K562 (cell line): ENCODE measurements around the gene RTF1. TPM values are rescaled to one million over a fixed set of nuclear protein-coding genes. Genes with fewer than 3 reads are reported as not detected.
A peak's percentile ranks its signal among the peaks of the same experiment; 100 is the strongest.

Experiments
- ATAC-seq: fragments of 200-7000 bp; cut with Tn5 transposase; 3 replicates; pipeline ENCODE4 v1.9.1; 2020; ENCODE audit warnings: moderate library complexity
- BruUV-seq: library from RNA; stranded (reverse); fragments of 400-500 nt; replicated peaks from 2 replicates; lab custom pipeline; 2021; lab: Mats Ljungman, UMichigan
- CTCF ChIA-PET: fragments of 300-600 bp; formaldehyde crosslinking; extraction: SDS; loops from one replicate; lab custom pipeline; 2021; ENCODE audit warnings: low intra/inter-chr PET ratio; lab: Yijun Ruan, JAX
- POLR2A ChIA-PET: fragments of 300-600, 350-650 bp; sonication (Branson Sonifier 250); formaldehyde crosslinking; extraction: SDS; loops from one replicate; lab custom pipeline; 2021; ENCODE audit warnings: antibody characterized with exemption, inconsistent platforms; lab: Yijun Ruan, JAX
- DNase-seq, 4 experiments: peaks; one replicate each; pipeline versions ENCODE4 v3.0.0 to v3.0.0-alpha.2; 2011 to 2018; ENCODE audit warnings: low spot score in 3 of 4, mixed read lengths in 3 of 4; ENCODE audit errors: extremely low read depth in 1 of 4
- FAIRE-seq: peaks from 2 replicates; lab custom pipeline; 2011; peaks lifted over from hg19 to GRCh38; lab: Jason Lieb, UNC
- H2AFZ ChIP-seq: 2 replicates; pipeline ENCODE4 v1.6.0; 2011; ENCODE audit warnings: low read depth, low read length, control low read depth, inconsistent platforms
- H3K27ac ChIP-seq: fragments of 200-600 bp; 3 replicates; pipeline ENCODE4 v1.8.0; 2011; ENCODE audit warnings: low read depth, mild to moderate bottlenecking, control low read depth, inconsistent platforms, low read length, moderate library complexity, mixed read lengths; ENCODE audit errors: extremely low read depth
- H3K27me3 ChIP-seq, 2 experiments: fragments of 300-600 bp in 1 of 2; 2 replicates in 1 of 2; 3 replicates in 1 of 2; pipeline versions ENCODE4 v1.6.0 to v1.8.0; 2011; ENCODE audit warnings: inconsistent platforms in 2 of 2, low read length in 2 of 2, mild to moderate bottlenecking in 1 of 2, mixed read lengths in 1 of 2, moderate library complexity in 1 of 2; ENCODE audit not compliant: control insufficient read depth in 2 of 2, insufficient read depth in 2 of 2
- H3K36me3 ChIP-seq: fragments of 300-600 bp; 3 replicates; pipeline ENCODE4 v1.8.0; 2011; ENCODE audit warnings: mild to moderate bottlenecking, low read length, inconsistent platforms; ENCODE audit not compliant: control insufficient read depth, insufficient read depth
- H3K4me1 ChIP-seq, 2 experiments: fragments of 200-600 bp in 1 of 2; replicated peaks in 1 of 2; 2 replicates in 1 of 2; 3 replicates in 1 of 2; pipeline versions ENCODE4 v1.5.1 to v1.8.0; 2011; ENCODE audit warnings: inconsistent platforms in 2 of 2, low read length in 2 of 2, mild to moderate bottlenecking in 1 of 2, mixed read lengths in 1 of 2, moderate library complexity in 1 of 2; ENCODE audit not compliant: control insufficient read depth in 2 of 2, insufficient read depth in 2 of 2
- H3K4me2 ChIP-seq: 2 replicates; pipeline ENCODE4 v1.6.1; 2011; ENCODE audit warnings: low read length, control low read depth, inconsistent platforms, mixed read lengths; ENCODE audit not compliant: insufficient read depth
- H3K4me3 ChIP-seq: fragments of 200-600 bp; sonication (generic), shearing (Covaris generic); 2 replicates; pipeline ENCODE4 v1.5.1; 2016; ENCODE audit warnings: control low read depth, inconsistent platforms
- H3K79me2 ChIP-seq: fragments of 200-600 bp; 3 replicates; pipeline ENCODE4 v1.8.0; 2011; ENCODE audit warnings: low read length, inconsistent platforms; ENCODE audit not compliant: control insufficient read depth, insufficient read depth
- H3K9ac ChIP-seq, 2 experiments: 2 replicates each; pipeline versions ENCODE4 v1.6.0 to v1.6.1; 2011; ENCODE audit warnings: low read depth in 2 of 2, low read length in 2 of 2, control low read depth in 1 of 2, inconsistent platforms in 1 of 2, mild to moderate bottlenecking in 1 of 2, mixed read lengths in 1 of 2; ENCODE audit not compliant: insufficient read depth in 1 of 2
- H3K9me1 ChIP-seq: one replicate; pipeline ENCODE4 v1.6.0; 2011; ENCODE audit warnings: inconsistent platforms, mild to moderate bottlenecking, low read length, moderate library complexity; ENCODE audit not compliant: control insufficient read depth, insufficient read depth
- H3K9me3 ChIP-seq: replicated peaks from 2 replicates; pipeline ENCODE4 v1.5.1; 2011; ENCODE audit warnings: low read depth, low read length, inconsistent platforms; ENCODE audit not compliant: control insufficient read depth, insufficient read depth
- H4K20me1 ChIP-seq: replicated peaks from 2 replicates; pipeline ENCODE4 v1.6.1; 2011; ENCODE audit warnings: low read length, inconsistent platforms, mixed read lengths; ENCODE audit not compliant: control insufficient read depth, insufficient read depth
- BRD9 ChIP-seq: fragments of 450-650 bp; IDR thresholded peaks from 2 replicates; pipeline ENCODE4 v1.6.1; 2018; ENCODE audit warnings: low read depth; ENCODE audit not compliant: partially characterized antibody
- CHD1 ChIP-seq: fragments of 200-600 bp; sonication (generic); IDR thresholded peaks from one replicate; pipeline ENCODE4 v1.6.1; 2012; ENCODE audit warnings: mild to moderate bottlenecking, moderate library complexity, low read length, inconsistent platforms
- ESRRA ChIP-seq: fragments of 450-650 bp; IDR thresholded peaks from 2 replicates; pipeline ENCODE4 v1.6.1; 2014; ENCODE audit warnings: low read depth, mild to moderate bottlenecking, moderate library complexity, borderline replicate concordance
- MTA2 ChIP-seq: fragments of 450-650 bp; IDR thresholded peaks from 2 replicates; pipeline ENCODE4 v1.6.1; 2016; ENCODE audit warnings: low read depth
- PRMT5 ChIP-seq: sonication (generic); formaldehyde crosslinking; IDR thresholded peaks from 2 replicates; pipeline ENCODE4 v1.5.0; 2020; ENCODE audit warnings: missing genetic modification reagents
- RHOXF2B ChIP-seq: fragments of 250-450 bp; sonication (Bioruptor Pico); conservative IDR thresholded peaks from 2 replicates; pipeline ENCODE4 v1.5.1; 2021
- TAL1 ChIP-seq: fragments of 450-650 bp; IDR thresholded peaks from 2 replicates; pipeline ENCODE4 v1.6.1; 2016; ENCODE audit warnings: mild to moderate bottlenecking
- WGBS: fragments of 100-300 bp; shearing (Covaris generic); methylation state at CpG from one replicate; pipeline ENCODE4 v1.1.6; 2016; ENCODE audit warnings: low coverage, mixed read lengths; ENCODE audit not compliant: insufficient coverage; ENCODE audit errors: missing lambda C conversion rate; 5-methylcytosine and 5-hydroxymethylcytosine counted together
- in situ Hi-C: fragments of 300-500 bp; cut with MboI; formaldehyde crosslinking; loops from 4 replicates; pipeline ENCODE4 v1.15.0; 2018; ENCODE audit warnings: inconsistent platforms, mixed read lengths
- intact Hi-C: fragments of 100-400 bp; cut with micrococcal nuclease; formaldehyde crosslinking; loops from 2 replicates; pipeline ENCODE4 v1.14.2; 2022
- polyA plus RNA-seq, 8 experiments: library from polyadenylated mRNA; depleted of rRNA in 4 of 8; stranded (reverse) in 5 of 8; unstranded in 3 of 8; fragments of >200 nt; fragmentation: Nextera tagmentation in 2 of 8; fragmentation: Illumina TruSeq in 1 of 8; extraction: Ambion mirVana in 2 of 8; extraction: Trizol in 1 of 8; gene quantifications; 2 replicates each; pipeline versions ENCODE4 v1.2.1 to v1.2.3, GENCODE V29; 2011 to 2014; ENCODE audit warnings: inconsistent platforms in 1 of 8, missing spikeins in 1 of 8
- total RNA-seq, 7 experiments: library from RNA; depleted of rRNA in 6 of 7; stranded (reverse); fragments of >200 nt in 6 of 7; fragmentation: Illumina TruSeq in 2 of 7; extraction: Trizol in 2 of 7; gene quantifications; 2 replicates each; pipeline versions ENCODE4 v1.2.1 to v1.2.3, GENCODE V29; 2011 to 2021; ENCODE audit warnings: low replicate concordance in 1 of 7
- TF ChIP-seq, protein P1 (sequence below): IDR thresholded peaks from 3 replicates; pipeline ENCODE4 v1.6.1; 2011; ENCODE audit warnings: borderline replicate concordance, mild to moderate bottlenecking, moderate library complexity; ENCODE audit not compliant: insufficient read length; ENCODE audit errors: extremely low read depth
- TF ChIP-seq, protein P2 (sequence below), 2 experiments: fragments of 450-650 bp; formaldehyde crosslinking in 1 of 2; IDR thresholded peaks; 2 replicates each; pipeline versions ENCODE4 v1.4.0 to v1.6.1; 2014 to 2020; ENCODE audit warnings: mild to moderate bottlenecking in 2 of 2, borderline replicate concordance in 1 of 2, low read depth in 1 of 2

Gene RTF1
- total and polyA plus RNA-seq, 9 of the 15 experiments (the other 6 are each of a cell fraction or from before 2014, with no cell fraction given), result 7.6 to 69.5 (median 31.5) TPM

GRCh38 chr15:41443275-41443674 is 26.4 kb downstream of the RTF1 start:
- H3K27ac ChIP-seq, result no peak overlapping the region
- H3K36me3 ChIP-seq, result peaks cover 59% of the 10 kb centered on the region
- H3K4me2 ChIP-seq, result no peak overlapping the region
- POLR2A ChIA-PET, result interaction anchor here (0.6 to 2.2 kb wide), 5 partner anchors 9 to 126 kb away, joined by 3 to 7 read pairs (median 3); no protein-coding TSS in a partner anchor
- WGBS, result 80% methylated on average over 1 of the region's 2 CpGs
- FAIRE-seq, result no peak
- H3K4me3 ChIP-seq, result no peak overlapping the region
- in situ Hi-C loops (no loop called here), intact Hi-C loops (no loop called here)
- no peaks in the 10 kb centered on the region for H3K9me3 ChIP-seq
- no peaks in the 10 kb centered on the region for H3K9me1 ChIP-seq
- ATAC-seq, result no peak
- CTCF ChIA-PET, result no interaction called here
- BruUV-seq, result TSS peak; percentile 20
- no peaks in the 10 kb centered on the region for H3K27me3 ChIP-seq
- H3K79me2 ChIP-seq, result no peaks in the 10 kb centered on the region; the same call in 1 of the 3 replicates
- no peak overlapping the region for H2AFZ ChIP-seq
- no peak for TF ChIP-seq BRD9
- TF ChIP-seq, protein P1, sequence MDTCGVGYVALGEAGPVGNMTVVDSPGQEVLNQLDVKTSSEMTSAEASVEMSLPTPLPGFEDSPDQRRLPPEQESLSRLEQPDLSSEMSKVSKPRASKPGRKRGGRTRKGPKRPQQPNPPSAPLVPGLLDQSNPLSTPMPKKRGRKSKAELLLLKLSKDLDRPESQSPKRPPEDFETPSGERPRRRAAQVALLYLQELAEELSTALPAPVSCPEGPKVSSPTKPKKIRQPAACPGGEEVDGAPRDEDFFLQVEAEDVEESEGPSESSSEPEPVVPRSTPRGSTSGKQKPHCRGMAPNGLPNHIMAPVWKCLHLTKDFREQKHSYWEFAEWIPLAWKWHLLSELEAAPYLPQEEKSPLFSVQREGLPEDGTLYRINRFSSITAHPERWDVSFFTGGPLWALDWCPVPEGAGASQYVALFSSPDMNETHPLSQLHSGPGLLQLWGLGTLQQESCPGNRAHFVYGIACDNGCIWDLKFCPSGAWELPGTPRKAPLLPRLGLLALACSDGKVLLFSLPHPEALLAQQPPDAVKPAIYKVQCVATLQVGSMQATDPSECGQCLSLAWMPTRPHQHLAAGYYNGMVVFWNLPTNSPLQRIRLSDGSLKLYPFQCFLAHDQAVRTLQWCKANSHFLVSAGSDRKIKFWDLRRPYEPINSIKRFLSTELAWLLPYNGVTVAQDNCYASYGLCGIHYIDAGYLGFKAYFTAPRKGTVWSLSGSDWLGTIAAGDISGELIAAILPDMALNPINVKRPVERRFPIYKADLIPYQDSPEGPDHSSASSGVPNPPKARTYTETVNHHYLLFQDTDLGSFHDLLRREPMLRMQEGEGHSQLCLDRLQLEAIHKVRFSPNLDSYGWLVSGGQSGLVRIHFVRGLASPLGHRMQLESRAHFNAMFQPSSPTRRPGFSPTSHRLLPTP, result no peak
- peak; percentile 63; the same call in 1 of the 2 replicates for TF ChIP-seq ESRRA
- TF ChIP-seq, protein P2, sequence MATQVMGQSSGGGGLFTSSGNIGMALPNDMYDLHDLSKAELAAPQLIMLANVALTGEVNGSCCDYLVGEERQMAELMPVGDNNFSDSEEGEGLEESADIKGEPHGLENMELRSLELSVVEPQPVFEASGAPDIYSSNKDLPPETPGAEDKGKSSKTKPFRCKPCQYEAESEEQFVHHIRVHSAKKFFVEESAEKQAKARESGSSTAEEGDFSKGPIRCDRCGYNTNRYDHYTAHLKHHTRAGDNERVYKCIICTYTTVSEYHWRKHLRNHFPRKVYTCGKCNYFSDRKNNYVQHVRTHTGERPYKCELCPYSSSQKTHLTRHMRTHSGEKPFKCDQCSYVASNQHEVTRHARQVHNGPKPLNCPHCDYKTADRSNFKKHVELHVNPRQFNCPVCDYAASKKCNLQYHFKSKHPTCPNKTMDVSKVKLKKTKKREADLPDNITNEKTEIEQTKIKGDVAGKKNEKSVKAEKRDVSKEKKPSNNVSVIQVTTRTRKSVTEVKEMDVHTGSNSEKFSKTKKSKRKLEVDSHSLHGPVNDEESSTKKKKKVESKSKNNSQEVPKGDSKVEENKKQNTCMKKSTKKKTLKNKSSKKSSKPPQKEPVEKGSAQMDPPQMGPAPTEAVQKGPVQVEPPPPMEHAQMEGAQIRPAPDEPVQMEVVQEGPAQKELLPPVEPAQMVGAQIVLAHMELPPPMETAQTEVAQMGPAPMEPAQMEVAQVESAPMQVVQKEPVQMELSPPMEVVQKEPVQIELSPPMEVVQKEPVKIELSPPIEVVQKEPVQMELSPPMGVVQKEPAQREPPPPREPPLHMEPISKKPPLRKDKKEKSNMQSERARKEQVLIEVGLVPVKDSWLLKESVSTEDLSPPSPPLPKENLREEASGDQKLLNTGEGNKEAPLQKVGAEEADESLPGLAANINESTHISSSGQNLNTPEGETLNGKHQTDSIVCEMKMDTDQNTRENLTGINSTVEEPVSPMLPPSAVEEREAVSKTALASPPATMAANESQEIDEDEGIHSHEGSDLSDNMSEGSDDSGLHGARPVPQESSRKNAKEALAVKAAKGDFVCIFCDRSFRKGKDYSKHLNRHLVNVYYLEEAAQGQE (IDR thresholded peaks at IDR 0.05; ENCODE audit: borderline replicate concordance), result no peak
- TF ChIP-seq, protein P2 (CRISPR knock-in tag; IDR thresholded peaks at IDR 0.05; ENCODE audit: low read depth), result no peak
- TF ChIP-seq RHOXF2B (CRISPR knock-in tag), result no peak
- no peak for TF ChIP-seq CHD1
- TF ChIP-seq PRMT5 (CRISPR knock-in tag), result no peak
- no peak for TF ChIP-seq TAL1
- TF ChIP-seq MTA2, result no peak
- peaks cover 0 to 2% of the 10 kb centered on the region in 2 experiments; a peak in 2 of 5 replicates for H3K4me1 ChIP-seq
- no peak for DNase-seq
- H3K9ac ChIP-seq, result no peak overlapping the region
- H4K20me1 ChIP-seq, result no peaks in the 10 kb centered on the region
